ENCODE measurements around the gene ANTXR2.

ANTXR2 gene

DNA sequence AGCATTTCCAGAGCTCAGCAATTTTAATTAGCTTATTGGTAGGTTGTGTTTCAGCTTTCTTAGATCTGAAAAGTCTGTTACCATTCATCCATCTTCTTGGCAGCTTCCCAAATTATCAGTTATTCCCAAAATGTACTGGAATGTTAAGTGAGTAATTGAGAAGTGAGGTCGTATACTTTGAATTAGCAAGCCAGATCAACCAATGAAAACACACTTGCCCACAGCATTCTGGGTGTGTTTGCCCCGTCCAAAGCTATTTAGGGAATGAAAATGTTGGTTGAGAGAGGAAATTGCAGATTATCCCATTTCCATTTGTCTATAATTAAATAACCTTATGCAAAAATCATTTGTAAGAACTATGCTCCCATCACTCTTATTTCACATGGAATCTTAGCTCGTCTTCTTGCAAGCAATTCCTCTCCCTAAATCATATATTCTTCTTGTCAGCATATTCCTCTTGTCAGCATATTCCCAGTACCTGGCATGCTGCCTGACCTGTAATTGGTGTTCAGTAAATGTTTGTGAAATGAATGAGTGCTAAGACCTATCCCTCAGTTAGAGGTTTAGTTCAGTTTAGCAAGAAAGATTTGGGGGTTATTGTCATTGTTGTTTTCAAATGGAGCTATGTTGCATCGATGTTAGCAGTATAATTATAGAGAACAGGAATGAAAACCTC lies 23.3 kb upstream of the ANTXR2 start:
- in situ Hi-C loops (cut with HindIII; ENCODE audit: low pct_ligation_motif_present, low sequenced_read_pairs): no loop called here
- Histone ChIP-seq H3K27me3 (replicated peaks) (no peaks in the 10 kb centered on the region), H3K27ac (no peak overlapping the region), H3K4me3 (ENCODE audit: low read depth, low read length) (no peak overlapping the region), H3K36me3 (replicated peaks) (no peaks in the 10 kb centered on the region)
- TF ChIP-seq, protein P1, sequence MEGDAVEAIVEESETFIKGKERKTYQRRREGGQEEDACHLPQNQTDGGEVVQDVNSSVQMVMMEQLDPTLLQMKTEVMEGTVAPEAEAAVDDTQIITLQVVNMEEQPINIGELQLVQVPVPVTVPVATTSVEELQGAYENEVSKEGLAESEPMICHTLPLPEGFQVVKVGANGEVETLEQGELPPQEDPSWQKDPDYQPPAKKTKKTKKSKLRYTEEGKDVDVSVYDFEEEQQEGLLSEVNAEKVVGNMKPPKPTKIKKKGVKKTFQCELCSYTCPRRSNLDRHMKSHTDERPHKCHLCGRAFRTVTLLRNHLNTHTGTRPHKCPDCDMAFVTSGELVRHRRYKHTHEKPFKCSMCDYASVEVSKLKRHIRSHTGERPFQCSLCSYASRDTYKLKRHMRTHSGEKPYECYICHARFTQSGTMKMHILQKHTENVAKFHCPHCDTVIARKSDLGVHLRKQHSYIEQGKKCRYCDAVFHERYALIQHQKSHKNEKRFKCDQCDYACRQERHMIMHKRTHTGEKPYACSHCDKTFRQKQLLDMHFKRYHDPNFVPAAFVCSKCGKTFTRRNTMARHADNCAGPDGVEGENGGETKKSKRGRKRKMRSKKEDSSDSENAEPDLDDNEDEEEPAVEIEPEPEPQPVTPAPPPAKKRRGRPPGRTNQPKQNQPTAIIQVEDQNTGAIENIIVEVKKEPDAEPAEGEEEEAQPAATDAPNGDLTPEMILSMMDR (IDR thresholded peaks at IDR 0.05; ENCODE audit: low read depth, low read length, missing control alignments): no peak
- no peak for DNase-seq

DNA sequence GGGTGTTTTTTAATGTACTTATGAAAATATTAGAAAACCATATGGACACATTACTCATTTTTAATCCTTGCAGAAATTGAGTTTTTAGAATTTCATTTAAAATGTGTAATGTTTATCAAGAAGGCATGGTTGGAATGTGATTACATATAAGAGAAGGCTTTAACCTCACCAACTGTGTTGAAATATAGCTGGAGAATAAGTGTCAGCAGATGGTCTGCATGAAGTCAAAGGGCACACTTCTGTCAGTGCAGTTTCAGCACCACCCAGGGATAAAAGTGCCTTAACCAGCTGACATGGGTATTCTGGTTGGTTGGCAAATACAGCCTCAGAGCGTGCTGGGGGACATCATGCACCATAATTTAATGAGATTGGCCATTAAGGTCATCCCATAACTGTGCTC lies 21.2 kb upstream of the ANTXR2 start:
- Histone ChIP-seq H3K4me3 (ENCODE audit: low read depth, low read length) (no peak overlapping the region), H3K36me3 (replicated peaks) (no peaks in the 10 kb centered on the region), H3K27ac (no peak overlapping the region), H3K27me3 (replicated peaks) (no peaks in the 10 kb centered on the region)
- DNase-seq: no peak
- TF ChIP-seq, protein P1 (IDR thresholded peaks at IDR 0.05; ENCODE audit: low read depth, low read length, missing control alignments): no peak
- in situ Hi-C loops (cut with HindIII; ENCODE audit: low pct_ligation_motif_present, low sequenced_read_pairs): no loop called here

DNA sequence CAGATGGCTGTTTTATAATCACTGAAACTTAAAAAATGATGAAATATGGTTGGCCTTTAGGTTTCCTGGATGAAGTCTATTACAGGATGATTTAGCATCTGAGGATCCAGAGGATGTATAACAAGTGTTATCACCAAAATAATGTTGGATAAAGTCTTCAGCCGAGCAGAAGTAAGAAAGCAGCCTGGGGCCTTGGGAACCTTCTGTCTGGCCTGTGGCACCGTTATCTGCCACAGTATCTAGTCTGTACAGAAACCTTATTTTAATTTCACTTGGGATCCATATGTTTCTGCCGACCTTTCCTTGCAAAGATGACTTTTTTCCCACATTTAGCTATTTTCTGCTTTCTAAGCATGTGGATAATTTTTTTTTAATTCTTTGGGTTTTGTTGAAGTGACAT lies 20.5 kb upstream of the ANTXR2 start:
- in situ Hi-C loops (cut with HindIII; ENCODE audit: low pct_ligation_motif_present, low sequenced_read_pairs): no loop called here
- TF ChIP-seq, protein P1 (IDR thresholded peaks at IDR 0.05; ENCODE audit: low read depth, low read length, missing control alignments): no peak
- Histone ChIP-seq H3K27ac (no peak overlapping the region), H3K27me3 (replicated peaks) (no peaks in the 10 kb centered on the region), H3K36me3 (replicated peaks) (no peaks in the 10 kb centered on the region), H3K4me3 (ENCODE audit: low read depth, low read length) (no peak overlapping the region)
- DNase-seq: no peak

DNA sequence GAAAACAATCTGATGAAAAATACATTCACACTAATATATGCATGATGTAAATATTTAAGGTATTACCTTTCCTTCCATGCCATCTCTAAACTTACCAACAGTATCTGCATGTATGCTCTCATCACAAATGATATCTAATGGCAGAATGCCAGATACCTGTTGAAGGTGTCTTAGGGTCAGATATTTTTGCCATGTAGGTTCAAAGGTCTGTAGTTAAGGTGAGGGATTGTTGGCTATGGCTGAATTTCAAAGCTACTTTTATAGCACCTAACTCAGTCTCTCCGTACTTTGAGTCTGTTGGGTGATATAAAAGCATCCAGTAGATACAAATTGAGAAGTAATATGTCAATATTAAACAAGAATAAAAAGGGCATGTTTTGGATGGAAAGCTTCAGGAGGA lies 19.8 kb upstream of the ANTXR2 start:
- in situ Hi-C loops (cut with HindIII; ENCODE audit: low pct_ligation_motif_present, low sequenced_read_pairs): no loop called here

DNA sequence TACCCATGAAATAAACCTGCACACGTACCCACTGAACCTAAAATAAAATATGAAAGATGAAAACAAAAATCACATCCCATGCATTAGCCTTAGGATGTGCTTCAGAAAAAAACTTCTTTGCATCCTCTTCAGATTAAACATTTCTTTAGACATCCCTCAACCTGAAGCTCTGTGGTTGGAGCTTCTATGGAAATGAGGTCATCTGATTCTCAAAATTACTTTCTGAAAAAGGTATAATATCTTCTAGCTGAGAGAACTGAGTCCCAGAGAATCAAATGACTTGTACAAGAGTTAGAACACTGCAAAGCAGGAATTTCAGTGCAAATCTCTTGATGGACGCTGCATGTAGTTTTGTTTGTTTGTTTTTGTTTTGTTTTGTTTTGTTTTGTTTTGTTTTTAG lies 19.1 kb upstream of the ANTXR2 start:
- TF ChIP-seq, protein P1 (IDR thresholded peaks at IDR 0.05; ENCODE audit: low read depth, low read length, missing control alignments): no peak
- Histone ChIP-seq H3K27ac (no peak overlapping the region), H3K27me3 (replicated peaks) (no peaks in the 10 kb centered on the region), H3K36me3 (replicated peaks) (no peaks in the 10 kb centered on the region), H3K4me3 (ENCODE audit: low read depth, low read length) (no peak overlapping the region)
- in situ Hi-C loops (cut with HindIII; ENCODE audit: low pct_ligation_motif_present, low sequenced_read_pairs): no loop called here
- DNase-seq: no peak

More for the DNA sequence above, 19.8 kb upstream of the ANTXR2 start:
- Histone ChIP-seq H3K27ac (no peak overlapping the region), H3K36me3 (replicated peaks) (no peaks in the 10 kb centered on the region), H3K27me3 (replicated peaks) (no peaks in the 10 kb centered on the region), H3K4me3 (ENCODE audit: low read depth, low read length) (no peak overlapping the region)
- DNase-seq: no peak
- TF ChIP-seq, protein P1 (IDR thresholded peaks at IDR 0.05; ENCODE audit: low read depth, low read length, missing control alignments): no peak

DNA sequence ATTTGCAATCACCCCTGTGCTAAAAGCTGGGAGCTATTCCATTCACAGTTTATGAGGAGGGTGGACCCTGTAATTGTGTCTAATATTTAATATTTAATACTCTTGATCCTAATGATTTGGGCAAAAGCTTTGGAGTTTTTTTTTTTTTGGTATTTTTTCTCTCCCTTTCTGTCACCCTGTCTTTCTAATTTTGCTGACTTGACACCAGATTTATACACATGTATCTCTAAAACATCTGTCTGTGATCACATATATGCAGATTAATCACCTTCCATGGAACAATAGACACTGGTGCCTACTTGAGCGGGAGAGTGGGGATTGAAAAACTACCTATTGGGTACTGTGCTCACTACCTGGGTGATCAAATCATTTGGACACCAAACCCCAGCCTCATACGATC lies 18.7 kb upstream of the ANTXR2 start:
- no peak for DNase-seq
- TF ChIP-seq, protein P1 (IDR thresholded peaks at IDR 0.05; ENCODE audit: low read depth, low read length, missing control alignments): no peak
- H3K4me3 ChIP-seq (ENCODE audit: low read depth, low read length): no peak overlapping the region
- no peak overlapping the region for H3K27ac ChIP-seq
- no peaks in the 10 kb centered on the region for H3K36me3 ChIP-seq (replicated peaks)
- in situ Hi-C loops (cut with HindIII; ENCODE audit: low pct_ligation_motif_present, low sequenced_read_pairs): no loop called here
- H3K27me3 ChIP-seq (replicated peaks): no peaks in the 10 kb centered on the region
